Endothelial cell (in vitro differentiated cells): ENCODE measurements around the gene PRKACA. TPM values are rescaled to one million over a fixed set of nuclear protein-coding genes. Genes with fewer than 3 reads are reported as not detected.

Source experiments
- DNase-seq: peaks from one replicate; pipeline ENCODE4 v3.0.0; 2021; ENCODE audit warnings: low spot score
- H3K27ac Mint-ChIP-seq: one replicate; pipeline ENCODE4 v1.8.0; 2021; ENCODE audit warnings: mixed read lengths, inconsistent platforms; ENCODE audit not compliant: unreplicated experiment
- H3K27me3 Mint-ChIP-seq: one replicate; pipeline ENCODE4 v1.8.0; 2021; ENCODE audit warnings: mild to moderate bottlenecking, moderate library complexity, mixed read lengths, inconsistent platforms; ENCODE audit not compliant: unreplicated experiment
- H3K36me3 Mint-ChIP-seq: one replicate; pipeline ENCODE4 v1.8.0; 2021; ENCODE audit warnings: mild to moderate bottlenecking, low read depth, mixed read lengths, inconsistent platforms; ENCODE audit not compliant: unreplicated experiment
- H3K4me1 Mint-ChIP-seq: one replicate; pipeline ENCODE4 v1.8.0; 2021; ENCODE audit warnings: mild to moderate bottlenecking, mixed read lengths, inconsistent platforms; ENCODE audit not compliant: unreplicated experiment
- H3K4me3 Mint-ChIP-seq: one replicate; pipeline ENCODE4 v1.8.0; 2021; ENCODE audit warnings: mild to moderate bottlenecking, mixed read lengths, inconsistent platforms; ENCODE audit not compliant: unreplicated experiment
- H3K9me3 Mint-ChIP-seq: one replicate; pipeline ENCODE4 v1.8.0; 2021; ENCODE audit warnings: mixed read lengths, inconsistent platforms; ENCODE audit not compliant: unreplicated experiment
- total RNA-seq: library from RNA; stranded (reverse); fragmentation: NEBNext Ultra II Directional; extraction: Animal tissue kit (Norgen Biotek cat#: 25700); gene quantifications from one replicate; pipeline ENCODE4 v1.2.1, GENCODE V29; 2021; ENCODE audit not compliant: unreplicated experiment
- TF ChIP-seq, protein P1 (sequence below): fragments of 200-600 bp; sonication (generic); IDR thresholded peaks from one replicate; pipeline ENCODE4 v1.5.0; 2021; ENCODE audit warnings: antibody characterized with exemption; ENCODE audit not compliant: unreplicated experiment

PRKACA gene
- total RNA-seq, 1 donor from 2014 or later = 122 TPM

DNA sequence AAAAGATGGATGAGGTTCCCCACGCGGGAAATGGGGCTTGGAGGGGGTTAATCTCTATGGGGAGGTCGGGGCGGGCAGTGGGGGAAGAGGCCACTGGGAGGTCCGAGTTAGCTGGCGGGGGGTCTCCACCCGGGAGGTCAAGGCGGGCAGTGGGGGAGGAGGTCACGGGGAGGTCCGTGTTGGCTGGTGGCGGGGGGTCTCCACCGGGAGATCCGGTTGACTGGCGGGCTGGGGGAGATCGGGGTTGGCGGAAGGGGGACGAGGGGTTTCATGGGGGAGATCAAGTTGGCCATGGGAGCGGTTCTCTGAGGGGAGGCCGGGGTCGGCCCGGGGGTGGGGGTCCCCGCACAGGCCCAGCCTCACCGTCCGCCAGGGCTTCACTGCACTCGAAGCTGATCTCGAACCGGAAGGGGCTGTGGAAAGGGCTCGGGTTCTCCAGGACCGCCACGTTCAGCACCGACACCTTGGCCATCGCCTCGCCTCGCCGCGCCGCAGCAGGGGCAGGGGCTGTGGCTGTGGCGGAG is 18.5 kb upstream of the PRKACA start:
- no peaks in the 10 kb centered on the region for H3K36me3 Mint-ChIP-seq
- H3K27ac Mint-ChIP-seq = no peak overlapping the region
- TF ChIP-seq, protein P1, sequence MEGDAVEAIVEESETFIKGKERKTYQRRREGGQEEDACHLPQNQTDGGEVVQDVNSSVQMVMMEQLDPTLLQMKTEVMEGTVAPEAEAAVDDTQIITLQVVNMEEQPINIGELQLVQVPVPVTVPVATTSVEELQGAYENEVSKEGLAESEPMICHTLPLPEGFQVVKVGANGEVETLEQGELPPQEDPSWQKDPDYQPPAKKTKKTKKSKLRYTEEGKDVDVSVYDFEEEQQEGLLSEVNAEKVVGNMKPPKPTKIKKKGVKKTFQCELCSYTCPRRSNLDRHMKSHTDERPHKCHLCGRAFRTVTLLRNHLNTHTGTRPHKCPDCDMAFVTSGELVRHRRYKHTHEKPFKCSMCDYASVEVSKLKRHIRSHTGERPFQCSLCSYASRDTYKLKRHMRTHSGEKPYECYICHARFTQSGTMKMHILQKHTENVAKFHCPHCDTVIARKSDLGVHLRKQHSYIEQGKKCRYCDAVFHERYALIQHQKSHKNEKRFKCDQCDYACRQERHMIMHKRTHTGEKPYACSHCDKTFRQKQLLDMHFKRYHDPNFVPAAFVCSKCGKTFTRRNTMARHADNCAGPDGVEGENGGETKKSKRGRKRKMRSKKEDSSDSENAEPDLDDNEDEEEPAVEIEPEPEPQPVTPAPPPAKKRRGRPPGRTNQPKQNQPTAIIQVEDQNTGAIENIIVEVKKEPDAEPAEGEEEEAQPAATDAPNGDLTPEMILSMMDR = no peak
- peak overlapping the region; percentile 82 for H3K4me3 Mint-ChIP-seq
- DNase-seq = no peak
- H3K9me3 Mint-ChIP-seq = no peaks in the 10 kb centered on the region
- peaks cover 7% of the 10 kb centered on the region for H3K27me3 Mint-ChIP-seq
- H3K4me1 Mint-ChIP-seq = peaks cover 19% of the 10 kb centered on the region

DNA sequence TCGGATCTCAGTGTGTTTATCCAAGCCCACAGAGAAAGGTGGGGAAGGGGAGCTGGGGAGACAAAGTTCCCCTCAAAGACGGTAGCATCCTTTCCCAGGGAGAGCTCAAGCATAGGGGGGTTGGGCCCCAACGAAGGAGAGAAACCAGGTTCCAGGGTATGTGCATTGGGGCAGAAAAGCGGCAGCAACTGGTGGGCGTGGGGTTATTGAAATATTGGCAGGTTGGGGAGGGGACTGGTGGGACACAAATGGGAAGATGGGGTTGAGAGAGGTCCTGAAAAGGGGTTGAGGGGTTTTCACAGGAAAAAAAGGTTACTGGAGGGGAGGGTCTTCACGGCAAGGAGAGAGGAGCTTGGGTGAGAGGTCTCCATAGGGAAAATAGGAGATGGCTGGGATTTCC is 17.8 kb upstream of the PRKACA start:
- no peak for DNase-seq
- no peaks in the 10 kb centered on the region for H3K9me3 Mint-ChIP-seq
- no peaks in the 10 kb centered on the region for H3K36me3 Mint-ChIP-seq
- peaks cover 7% of the 10 kb centered on the region for H3K27me3 Mint-ChIP-seq
- TF ChIP-seq, protein P1 = no peak
- H3K4me3 Mint-ChIP-seq = peak overlapping the region; percentile 82
- H3K27ac Mint-ChIP-seq = peak overlapping the region; percentile 57
- H3K4me1 Mint-ChIP-seq = peaks cover 19% of the 10 kb centered on the region

DNA sequence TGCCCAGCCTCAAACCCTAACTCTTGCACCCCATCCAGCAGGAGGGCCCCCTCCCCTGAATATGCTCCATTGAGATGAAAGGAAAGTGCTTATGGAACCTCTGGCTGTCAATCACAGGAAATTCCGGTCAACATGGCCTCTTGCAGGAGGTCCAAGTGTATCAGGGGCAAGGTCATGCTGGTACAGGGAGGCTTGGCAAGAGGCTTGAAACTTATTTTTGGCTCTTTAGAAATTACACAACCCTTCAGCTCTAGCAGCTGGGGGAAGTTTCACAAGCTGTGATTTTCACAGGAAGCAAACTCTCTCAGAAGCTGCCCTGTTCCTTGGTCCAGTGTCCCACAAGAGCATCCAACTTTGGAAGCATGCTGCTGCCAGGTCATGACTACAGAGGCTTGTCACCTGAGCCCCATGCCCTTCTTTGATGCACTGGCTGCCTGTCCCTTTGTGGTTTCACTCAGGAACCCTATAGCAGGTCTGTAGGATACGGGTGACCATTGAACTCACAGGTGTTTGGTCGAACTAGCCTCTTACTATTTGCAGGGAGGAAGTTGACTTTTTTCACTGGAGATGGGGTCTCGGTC is 10.5 kb upstream of the PRKACA start:
- Mint-ChIP-seq H3K4me1 (peaks cover 2% of the 10 kb centered on the region), H3K9me3 (no peaks in the 10 kb centered on the region), H3K27ac (no peak overlapping the region), H3K4me3 (no peak overlapping the region), H3K36me3 (no peaks in the 10 kb centered on the region), H3K27me3 (peaks cover 4% of the 10 kb centered on the region)
- TF ChIP-seq, protein P1 = no peak
- DNase-seq = no peak

DNA sequence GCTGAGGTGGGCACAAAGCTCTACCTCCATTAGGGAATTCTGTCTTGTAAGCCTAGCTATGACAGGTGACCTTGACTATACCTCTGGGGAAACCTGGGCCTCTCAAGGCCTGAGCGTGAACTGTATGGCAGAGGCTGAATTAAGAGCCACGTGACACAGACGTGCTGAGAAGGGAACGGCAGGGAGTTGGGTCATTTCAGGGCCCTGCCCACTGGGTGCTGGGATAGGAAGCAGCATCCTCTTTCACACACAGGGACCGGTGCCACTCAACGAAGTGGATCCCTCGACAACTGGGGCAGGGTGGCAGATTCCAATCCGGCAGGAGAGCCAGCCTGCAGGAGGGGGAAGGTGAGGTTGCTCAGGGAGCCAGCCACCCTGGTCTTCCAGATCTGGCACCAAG is 9.6 kb upstream of the PRKACA start:
- no peak for DNase-seq
- no peak overlapping the region for H3K27ac Mint-ChIP-seq
- peaks cover 4% of the 10 kb centered on the region for H3K27me3 Mint-ChIP-seq
- H3K4me3 Mint-ChIP-seq = no peak overlapping the region
- no peaks in the 10 kb centered on the region for H3K36me3 Mint-ChIP-seq
- TF ChIP-seq, protein P1 = no peak
- no peaks in the 10 kb centered on the region for H3K9me3 Mint-ChIP-seq
- H3K4me1 Mint-ChIP-seq = peaks cover 2% of the 10 kb centered on the region

DNA sequence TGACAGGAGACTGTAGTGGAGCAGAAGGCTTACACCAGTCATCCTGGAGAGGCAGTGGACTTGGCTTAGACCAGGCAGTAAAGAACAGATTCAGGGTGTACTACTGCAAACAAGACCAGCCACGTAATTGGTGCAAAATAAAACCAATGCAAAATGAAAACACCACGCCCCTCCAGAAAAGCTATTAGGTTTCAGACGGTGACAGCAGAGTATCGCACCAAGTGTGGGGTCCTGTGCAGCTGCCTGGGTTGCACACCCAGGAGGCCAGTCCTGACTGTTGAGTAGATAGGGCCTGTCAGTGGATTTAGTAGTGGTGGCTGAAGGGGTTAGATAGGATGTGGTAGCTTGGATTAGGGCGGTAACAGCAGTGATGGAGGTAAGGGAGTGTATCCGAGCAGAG is 5.4 kb upstream of the PRKACA start:
- Mint-ChIP-seq H3K27ac (no peak overlapping the region), H3K4me1 (peaks cover 14% of the 10 kb centered on the region), H3K9me3 (no peaks in the 10 kb centered on the region), H3K4me3 (peak overlapping the region; percentile 62), H3K36me3 (peaks cover 9% of the 10 kb centered on the region), H3K27me3 (peaks cover 6% of the 10 kb centered on the region)
- DNase-seq = no peak
- TF ChIP-seq, protein P1 = no peak
